GM23338 (cell line): ENCODE measurements around the gene GINM1. TPM values are rescaled to one million over a fixed set of nuclear protein-coding genes. Genes with fewer than 3 reads are reported as not detected.

Experiments used
- ATAC-seq: fragments of 200-7000 bp; cut with Tn5 transposase; 3 replicates; pipeline ENCODE4 v1.9.1; 2020
- DNase-seq: peaks from one replicate; pipeline ENCODE4 v3.0.0-alpha.2; 2015; ENCODE audit warnings: low spot score
- H2AFZ ChIP-seq: fragments of 200-600 bp; sonication (generic); 2 replicates; pipeline ENCODE4 v1.8.0; 2016; ENCODE audit warnings: antibody characterized with exemption, mild to moderate bottlenecking, moderate library complexity
- H3F3A ChIP-seq: fragments of 200-600 bp; sonication (generic); replicated peaks from 2 replicates; pipeline ENCODE4 v1.8.0; 2017; ENCODE audit warnings: antibody characterized with exemption, mixed run types, low read depth
- H3K27ac ChIP-seq: fragments of 200-600 bp; sonication (generic); 2 replicates; pipeline ENCODE4 v1.6.1; 2016; ENCODE audit warnings: low read depth
- H3K27me3 ChIP-seq: fragments of 200-600 bp; sonication (generic); 2 replicates; pipeline ENCODE4 v1.8.0; 2016; ENCODE audit warnings: mild to moderate bottlenecking, mixed run types, moderate library complexity; ENCODE audit not compliant: insufficient read depth
- H3K36me3 ChIP-seq: fragments of 200-600 bp; sonication (generic); 2 replicates; pipeline ENCODE4 v1.8.0; 2016; ENCODE audit warnings: mild to moderate bottlenecking; ENCODE audit not compliant: insufficient read depth
- H3K4me1 ChIP-seq: fragments of 200-600 bp; sonication (generic); 2 replicates; pipeline ENCODE4 v1.8.0; 2016; ENCODE audit warnings: mild to moderate bottlenecking, moderate library complexity; ENCODE audit not compliant: insufficient read depth
- H3K4me2 ChIP-seq: fragments of 200-600 bp; sonication (generic); 2 replicates; pipeline ENCODE4 v1.7.1; 2017; ENCODE audit warnings: mixed run types
- H3K4me3 ChIP-seq: fragments of 200-600 bp; sonication (generic); 2 replicates; pipeline ENCODE4 v1.6.1; 2016; ENCODE audit warnings: mixed run types
- H3K79me2 ChIP-seq: fragments of 200-600 bp; sonication (generic); replicated peaks from 2 replicates; pipeline ENCODE4 v1.8.0; 2017; ENCODE audit warnings: mild to moderate bottlenecking; ENCODE audit not compliant: insufficient read depth
- H3K9me2 ChIP-seq: fragments of 200-600 bp; sonication (generic); 2 replicates; pipeline ENCODE4 v1.8.0; 2017; ENCODE audit not compliant: insufficient read depth
- H4K20me1 ChIP-seq: fragments of 200-600 bp; sonication (generic); replicated peaks from 2 replicates; pipeline ENCODE4 v1.8.0; 2017; ENCODE audit warnings: mild to moderate bottlenecking; ENCODE audit not compliant: insufficient read depth
- H3K27ac Mint-ChIP-seq: 2 replicates; pipeline ENCODE4 v1.8.0; 2020; ENCODE audit warnings: inconsistent platforms, mild to moderate bottlenecking, moderate library complexity, mixed read lengths
- H3K27me3 Mint-ChIP-seq: 3 replicates; pipeline ENCODE4 v1.8.0; 2022; ENCODE audit warnings: low read depth, mild to moderate bottlenecking, moderate library complexity, mixed read lengths, inconsistent platforms; ENCODE audit not compliant: insufficient read depth, poor library complexity
- H3K36me3 Mint-ChIP-seq: 3 replicates; pipeline ENCODE4 v1.8.0; 2021; ENCODE audit warnings: low read depth, mild to moderate bottlenecking, inconsistent platforms, moderate library complexity, mixed read lengths
- H3K4me1 Mint-ChIP-seq: 3 replicates; pipeline ENCODE4 v1.8.0; 2020; ENCODE audit warnings: mild to moderate bottlenecking, inconsistent platforms, mixed read lengths
- H3K4me3 Mint-ChIP-seq: 3 replicates; pipeline ENCODE4 v1.8.0; 2021; ENCODE audit warnings: moderate library complexity, mild to moderate bottlenecking, inconsistent platforms, mixed read lengths
- H3K9me3 Mint-ChIP-seq: 3 replicates; pipeline ENCODE4 v1.8.0; 2020; ENCODE audit warnings: moderate library complexity, mild to moderate bottlenecking, inconsistent platforms, mixed read lengths
- CTCF ChIP-seq, 2 experiments: fragments of 200-600 bp in 1 of 2; sonication (generic) in 1 of 2; conservative IDR thresholded peaks; 2 replicates each; pipeline versions ENCODE4 v1.5.1 to v1.6.1; 2016 to 2017; ENCODE audit warnings: antibody characterized with exemption in 2 of 2, low read depth in 2 of 2, mild to moderate bottlenecking in 2 of 2, moderate library complexity in 1 of 2
- EZH2phosphoT487 ChIP-seq: fragments of 200-600 bp; sonication (generic); IDR thresholded peaks from one replicate; pipeline ENCODE4 v1.8.1; 2018; ENCODE audit warnings: antibody characterized with exemption; ENCODE audit not compliant: unreplicated experiment
- NANOG ChIP-seq: IDR thresholded peaks from 2 replicates; pipeline ENCODE4 v1.6.1; 2016; ENCODE audit warnings: antibody characterized with exemption, borderline replicate concordance
- POLR2AphosphoS5 ChIP-seq: IDR thresholded peaks from 2 replicates; pipeline ENCODE4 v1.6.1; 2016; ENCODE audit warnings: antibody characterized with exemption, low read depth
- ZNF331 ChIP-seq: fragments of 250-450 bp; sonication (Bioruptor Pico); IDR thresholded peaks from 2 replicates; pipeline ENCODE4 v1.5.0; 2020; ENCODE audit warnings: low read depth, mild to moderate bottlenecking, moderate library complexity
- ZNF462 ChIP-seq: fragments of 250-450 bp; sonication (Bioruptor Pico); IDR thresholded peaks from 2 replicates; pipeline ENCODE4 v1.5.0; 2020; ENCODE audit warnings: mild to moderate bottlenecking, moderate library complexity
- polyA plus RNA-seq: library from polyadenylated mRNA; unstranded; fragments of >200 nt; fragmentation: Nextera tagmentation; extraction: Ambion mirVana; gene quantifications from 2 replicates; pipeline ENCODE4 v1.2.1, GENCODE V29; 2016
- total RNA-seq: library from RNA; depleted of rRNA; stranded (reverse); fragments of >200 nt; shearing (Covaris generic); gene quantifications from 2 replicates; pipeline ENCODE4 v1.2.3, GENCODE V29; 2014

Gene GINM1
- total and polyA plus RNA-seq, 2 experiments from 2014 or later: 19.2 to 24.1 TPM

GRCh38 chr6:149560736-149561135 lies 5.4 kb upstream of the GINM1 start:
- no peaks in the 10 kb centered on the region for H3K9me2 ChIP-seq

GRCh38 chr6:149563203-149563927 lies 2.8 kb upstream of the GINM1 start:
- peaks cover 16% of the 10 kb centered on the region for H3K4me1 ChIP-seq
- H3K36me3 Mint-ChIP-seq: no peaks in the 10 kb centered on the region
- no peak overlapping the region for H2AFZ ChIP-seq
- H3K27ac ChIP-seq: no peak overlapping the region
- H4K20me1 ChIP-seq: peaks cover 14% of the 10 kb centered on the region
- H3K4me3 Mint-ChIP-seq: no peak overlapping the region
- peaks cover 15% of the 10 kb centered on the region for H3K79me2 ChIP-seq
- H3K27me3 ChIP-seq: no peaks in the 10 kb centered on the region
- H3K9me2 ChIP-seq: no peaks in the 10 kb centered on the region
- H3K36me3 ChIP-seq: no peaks in the 10 kb centered on the region; the same call in 1 of the 2 replicates
- no peak overlapping the region for H3K4me3 ChIP-seq
- H3F3A ChIP-seq: peaks cover 12% of the 10 kb centered on the region; the same call in 1 of the 2 replicates
- no peaks in the 10 kb centered on the region for H3K9me3 Mint-ChIP-seq
- DNase-seq: no peak
- no peak overlapping the region for H3K4me2 ChIP-seq
- peaks cover 10% of the 10 kb centered on the region; the same call in 2 of the 3 replicates for H3K4me1 Mint-ChIP-seq
- ATAC-seq: no peak
- H3K27ac Mint-ChIP-seq: no peak overlapping the region
- peaks cover 11% of the 10 kb centered on the region for H3K27me3 Mint-ChIP-seq
- TF ChIP-seq EZH2phosphoT487 (no peak), ZNF462 (CRISPR knock-in tag) (no peak), ZNF331 (CRISPR knock-in tag) (no peak), CTCF (conservative IDR thresholded peaks at IDR 0.05; ENCODE audit: low read depth in 2 of 2) (no peak), POLR2AphosphoS5 (no peak), NANOG (no peak)

More at GRCh38 chr6:149560736-149561135, 5.4 kb upstream of the GINM1 start:
- Histone ChIP-seq H3K27me3 (no peaks in the 10 kb centered on the region), H3K4me1 (peaks cover 7% of the 10 kb centered on the region), H3K27ac (no peak overlapping the region), H3K36me3 (no peaks in the 10 kb centered on the region), H4K20me1 (no peaks in the 10 kb centered on the region), H3K4me2 (no peak overlapping the region), H2AFZ (no peak overlapping the region), H3K79me2 (no peaks in the 10 kb centered on the region), H3F3A (no peaks in the 10 kb centered on the region), H3K4me3 (no peak overlapping the region)
- no peak overlapping the region for H3K27ac Mint-ChIP-seq
- H3K4me3 Mint-ChIP-seq: no peak overlapping the region
- no peaks in the 10 kb centered on the region for H3K9me3 Mint-ChIP-seq
- peaks cover 5% of the 10 kb centered on the region; the same call in 2 of the 3 replicates for H3K4me1 Mint-ChIP-seq
- no peaks in the 10 kb centered on the region for H3K36me3 Mint-ChIP-seq
- DNase-seq (peak; percentile 67), ATAC-seq (peak; percentile 83)
- peaks cover 7% of the 10 kb centered on the region for H3K27me3 Mint-ChIP-seq
- TF ChIP-seq POLR2AphosphoS5 (no peak), CTCF (conservative IDR thresholded peaks at IDR 0.05; ENCODE audit: low read depth in 2 of 2) (peak; percentile 29 to 63; a peak in 3 of 4 replicates)
